Urinary bladder (tissue), 4 donors: Measurements from ENCODE around the gene DNAJB1. TPM values are rescaled to one million over a fixed set of nuclear protein-coding genes. Genes with fewer than 3 reads are reported as not detected.
"Not testable (repeated sequence)": the region's sequence is repeated elsewhere in the genome, so short reads cannot be mapped to it uniquely, and the experiment has no call there.

Experiments used
- DNase-seq: peaks from one replicate; pipeline ENCODE4 v3.0.0-alpha.2; 2015; ENCODE audit errors: extremely low spot score
- H3K27ac ChIP-seq: one replicate; pipeline ENCODE4 v1.5.1; 2013; ENCODE audit warnings: low read depth, mild to moderate bottlenecking, moderate library complexity
- H3K36me3 ChIP-seq: one replicate; pipeline ENCODE4 v1.6.1; 2013; ENCODE audit warnings: mild to moderate bottlenecking, moderate library complexity; ENCODE audit not compliant: insufficient read depth
- H3K4me1 ChIP-seq: one replicate; pipeline ENCODE4 v1.6.1; 2013; ENCODE audit warnings: mild to moderate bottlenecking, moderate library complexity; ENCODE audit not compliant: insufficient read depth
- H3K4me3 ChIP-seq: one replicate; pipeline ENCODE4 v1.5.1; 2013; ENCODE audit warnings: low read depth, low read length
- WGBS: extraction: QIAGEN DNeasy Blood & Tissue Kit; methylation state at CpG from one replicate; pipeline ENCODE4 v1.1.7; 2013; 5-methylcytosine and 5-hydroxymethylcytosine counted together
- polyA plus RNA-seq: library from polyadenylated mRNA; stranded (reverse); fragments of 200-250 nt; gene quantifications from one replicate; pipeline ENCODE4 v1.2.3, GENCODE V29; 2013
- total RNA-seq: library from RNA; depleted of rRNA; stranded (reverse); fragments of >200 nt; gene quantifications from one replicate; pipeline ENCODE4 v1.2.3, GENCODE V29; 2014
- donor health status: healthy with polysubstance abuse.
- donor health status: healthy.

DNAJB1 gene
- total and polyA plus RNA-seq, 2 donors = 39.3 to 86.2 TPM

DNA sequence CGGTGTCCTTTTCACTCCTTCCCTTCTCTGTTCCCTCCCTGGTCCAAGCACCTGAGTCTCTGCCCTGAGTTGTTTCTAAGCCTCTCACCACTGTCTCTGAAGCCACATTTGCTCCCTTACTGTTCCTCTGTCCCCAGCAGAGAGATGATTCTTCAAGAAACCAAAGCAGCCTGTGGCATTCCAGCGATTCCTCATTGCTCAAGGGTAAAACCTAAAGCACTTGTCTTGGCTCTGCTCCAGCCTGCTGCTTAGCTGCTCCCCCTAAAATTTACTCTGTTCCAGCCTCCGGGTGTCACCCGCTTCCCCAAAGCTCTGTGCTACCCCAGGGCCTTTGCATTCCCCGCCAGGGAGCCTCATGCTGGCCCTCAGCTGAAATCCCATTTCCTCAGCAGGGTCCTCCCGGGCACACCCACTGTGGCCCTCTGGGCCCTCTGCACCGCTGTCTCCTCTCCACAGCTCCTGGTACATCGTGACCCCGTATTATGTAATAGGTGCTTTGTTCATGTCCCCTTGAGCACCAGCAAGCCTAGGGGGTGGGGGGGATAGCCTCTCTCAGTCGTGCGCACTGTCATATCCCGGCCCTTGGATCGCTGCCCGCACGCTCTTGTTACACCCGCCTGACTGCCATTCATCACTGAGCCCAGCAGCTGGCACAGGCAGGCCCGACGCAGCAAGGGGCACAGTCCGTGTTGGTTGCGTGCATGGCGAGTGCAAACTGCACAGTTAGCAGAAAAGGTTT, 26.9 kb upstream of the DNAJB1 start:
- 84% methylated on average over 21 of the region's 21 CpGs for WGBS
- H3K36me3 ChIP-seq = no peaks in the 10 kb centered on the region
- no peak for DNase-seq
- no peak overlapping the region for H3K27ac ChIP-seq
- no peaks in the 10 kb centered on the region for H3K4me1 ChIP-seq
- no peak overlapping the region for H3K4me3 ChIP-seq

GRCh38 chr19:14544047-14544446, 25.9 kb upstream of the DNAJB1 start:
- WGBS = 88% methylated on average over 5 of the region's 5 CpGs
- H3K4me3 ChIP-seq = no peak overlapping the region
- no peak for DNase-seq
- H3K36me3 ChIP-seq = no peaks in the 10 kb centered on the region
- H3K4me1 ChIP-seq = no peaks in the 10 kb centered on the region
- H3K27ac ChIP-seq = no peak overlapping the region

GRCh38 chr19:14542711-14543328, 24.6 kb upstream of the DNAJB1 start:
- H3K27ac ChIP-seq = no peak overlapping the region
- DNase-seq = no peak
- 49% methylated on average over 7 of the region's 7 CpGs for WGBS
- H3K4me1 ChIP-seq = no peaks in the 10 kb centered on the region
- H3K36me3 ChIP-seq = no peaks in the 10 kb centered on the region
- no peak overlapping the region for H3K4me3 ChIP-seq

DNA sequence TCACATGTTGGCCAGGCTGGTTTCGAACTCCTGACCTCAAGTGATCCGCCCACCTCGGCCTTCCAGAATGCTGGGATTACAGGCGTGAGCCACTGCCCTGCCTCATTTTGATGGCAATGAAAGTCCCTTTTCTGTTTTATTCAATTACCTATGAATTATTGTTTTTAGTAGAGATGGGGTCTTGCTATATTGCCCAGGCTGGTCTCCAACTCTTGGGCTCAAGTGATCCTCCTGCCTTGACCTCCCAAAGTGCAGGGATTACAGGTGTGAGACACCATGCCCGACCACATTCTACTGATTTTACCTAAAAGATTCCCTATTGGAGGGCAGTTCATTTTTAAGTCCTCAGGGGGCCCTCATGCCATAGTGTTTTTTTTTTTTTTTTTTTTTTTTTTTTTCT, 23.8 kb upstream of the DNAJB1 start:
- not testable (repeated sequence) for H3K4me1 ChIP-seq, DNase-seq, H3K4me3 ChIP-seq, H3K36me3 ChIP-seq, H3K27ac ChIP-seq
- 84% methylated on average over 5 of the region's 5 CpGs for WGBS

DNA sequence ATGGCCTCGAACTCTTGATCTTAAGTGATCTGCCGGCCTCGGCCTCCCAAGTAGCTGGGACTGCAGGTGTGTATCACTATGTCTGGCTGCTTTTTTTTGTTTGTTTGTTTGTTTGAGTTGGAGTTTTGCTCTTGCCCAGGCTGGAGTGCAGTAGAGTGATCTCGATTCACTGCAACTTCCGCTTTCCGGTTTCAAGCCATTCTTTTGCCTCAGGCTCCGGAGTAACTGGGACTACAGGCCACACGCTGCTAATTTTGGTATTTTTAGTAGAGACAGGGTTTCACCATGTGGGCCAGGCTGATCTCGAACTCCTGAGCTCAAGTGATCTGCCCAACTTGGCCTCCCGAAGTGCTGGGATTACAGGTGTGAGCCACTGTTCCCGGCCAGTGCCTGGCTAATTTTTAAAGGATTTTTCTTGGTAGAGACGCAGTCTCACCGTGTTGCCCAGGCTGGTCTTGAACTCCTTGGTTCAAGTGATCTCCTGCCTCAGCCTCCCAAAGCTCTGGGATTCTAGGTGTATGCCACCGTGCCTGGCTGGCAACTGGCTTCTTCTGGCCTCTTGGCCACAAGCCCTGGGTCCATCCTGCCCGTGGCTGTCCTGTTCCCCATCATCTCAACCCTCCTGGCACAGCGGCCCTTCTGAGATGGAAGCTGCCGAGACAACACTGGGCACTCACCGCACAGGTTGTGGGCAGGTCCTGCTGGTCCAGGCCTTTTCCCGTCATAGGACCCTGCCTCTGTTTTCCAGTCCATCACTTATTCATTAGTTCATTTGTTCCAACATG, 22.7 kb upstream of the DNAJB1 start:
- DNase-seq = no peak
- no peaks in the 10 kb centered on the region for H3K36me3 ChIP-seq
- 91% methylated on average over 19 of the region's 19 CpGs for WGBS
- H3K4me1 ChIP-seq = no peaks in the 10 kb centered on the region
- H3K4me3 ChIP-seq = no peak overlapping the region
- H3K27ac ChIP-seq = no peak overlapping the region

GRCh38 chr19:14536926-14537692, 18.9 kb upstream of the DNAJB1 start:
- WGBS = 23% methylated on average over 24 of the region's 24 CpGs
- Histone ChIP-seq H3K4me3 (no peak overlapping the region), H3K4me1 (no peaks in the 10 kb centered on the region), H3K36me3 (no peaks in the 10 kb centered on the region), H3K27ac (no peak overlapping the region)
- DNase-seq = peak; percentile 66

DNA sequence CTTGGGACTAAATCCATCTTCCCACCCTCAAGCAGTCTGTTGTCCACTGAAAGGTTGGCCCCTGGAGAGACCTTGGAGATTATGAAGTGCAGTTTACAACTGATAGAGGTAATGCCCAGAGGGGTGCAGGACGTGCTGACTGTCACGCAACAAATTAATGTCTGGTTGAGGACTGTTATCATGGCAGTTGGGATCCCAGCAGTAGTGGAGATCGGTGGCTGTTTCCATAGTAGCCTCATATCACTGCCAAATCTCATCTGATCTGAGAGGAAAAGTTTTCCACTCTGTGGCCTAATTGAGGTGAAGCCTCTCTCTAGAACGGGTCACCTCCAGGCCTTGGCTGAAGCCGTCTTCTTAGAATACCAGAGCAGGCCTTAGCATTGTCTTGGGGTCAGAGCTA, 15.3 kb upstream of the DNAJB1 start:
- Histone ChIP-seq H3K36me3 (no peaks in the 10 kb centered on the region), H3K27ac (no peak overlapping the region), H3K4me1 (no peaks in the 10 kb centered on the region), H3K4me3 (no peak overlapping the region)
- 82% methylated on average over 5 of the region's 5 CpGs for WGBS
- no peak for DNase-seq

GRCh38 chr19:14530506-14530905, 12.3 kb upstream of the DNAJB1 start:
- H3K27ac ChIP-seq = no peak overlapping the region
- no peaks in the 10 kb centered on the region for H3K36me3 ChIP-seq
- no peaks in the 10 kb centered on the region for H3K4me1 ChIP-seq
- WGBS = 66% methylated on average over 3 of the region's 3 CpGs
- DNase-seq = no peak
- H3K4me3 ChIP-seq = no peak overlapping the region

DNA sequence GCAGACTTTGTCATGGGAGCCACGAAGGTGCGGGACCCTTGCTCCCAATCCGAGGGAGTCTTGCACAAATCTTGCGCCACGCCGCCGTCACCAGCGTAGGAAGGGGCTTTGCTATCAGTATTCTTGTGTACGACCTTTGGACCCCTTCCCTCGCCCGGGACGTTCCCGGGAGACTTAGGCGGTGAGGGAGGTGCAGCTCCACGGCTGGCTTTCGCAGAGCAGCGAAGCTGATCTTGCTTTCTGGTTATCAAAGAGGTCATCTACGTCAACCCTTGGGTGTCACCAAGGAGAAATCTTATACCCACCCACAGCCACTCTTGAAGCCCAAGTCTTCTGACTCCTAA, 11.8 kb upstream of the DNAJB1 start:
- Histone ChIP-seq H3K4me3 (peak overlapping the region; percentile 60), H3K36me3 (no peaks in the 10 kb centered on the region), H3K27ac (peak overlapping the region; percentile 65), H3K4me1 (no peaks in the 10 kb centered on the region)
- DNase-seq = no peak
- WGBS = under 1% methylated on average over 18 of the region's 18 CpGs

DNA sequence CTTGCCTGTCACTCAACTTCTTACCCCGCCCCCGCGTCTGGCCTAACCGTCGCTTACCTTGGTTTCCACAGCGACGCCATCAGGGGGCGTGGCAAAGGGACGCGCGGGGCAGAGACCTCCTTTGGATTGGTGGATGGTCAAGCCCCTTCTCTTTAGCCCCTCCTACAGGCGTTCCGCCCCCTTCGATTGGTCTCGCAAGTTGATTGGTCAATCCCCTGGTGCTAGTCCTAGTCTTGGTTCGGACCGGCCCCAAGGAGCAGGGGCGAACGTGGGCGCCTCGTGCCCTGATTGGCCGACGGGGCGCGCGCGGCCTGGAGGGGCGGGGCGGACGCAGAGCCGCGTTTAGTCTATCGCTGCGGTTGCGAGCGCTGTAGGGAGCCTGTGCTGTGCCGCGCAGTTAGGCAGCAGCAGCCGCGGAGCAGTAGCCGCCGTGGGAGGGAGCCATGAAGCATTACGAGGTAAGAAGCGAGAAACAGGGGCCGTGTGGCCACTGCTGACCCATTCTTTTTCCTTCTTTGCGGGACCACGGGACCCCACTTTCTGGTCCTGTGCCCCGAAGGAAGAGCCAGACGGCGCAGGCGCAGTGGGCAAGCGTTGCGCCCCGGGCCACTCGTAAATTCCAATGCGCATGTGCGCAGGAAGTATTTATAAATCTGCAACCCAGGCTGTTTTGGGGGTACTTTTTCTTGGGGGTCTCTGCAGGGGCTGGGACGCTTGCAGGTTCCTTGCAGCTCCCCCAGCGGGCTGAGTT, 11.2 kb upstream of the DNAJB1 start, which contains the start of gene TECR:
Gene TECR, plus strand, starts transcription at position 341 of the 751 bp plus-strand sequence. Its CDS starts 103 bp downstream, at position 444.
- H3K4me1 ChIP-seq = no peaks in the 10 kb centered on the region
- DNase-seq = peak; percentile 99
- WGBS = under 1% methylated on average over 59 of the region's 59 CpGs
- H3K36me3 ChIP-seq = no peaks in the 10 kb centered on the region
- peak within 1 kb of the TSS; percentile 65 for H3K27ac ChIP-seq
- H3K4me3 ChIP-seq = peak within 1 kb of the TSS; percentile 60

DNA sequence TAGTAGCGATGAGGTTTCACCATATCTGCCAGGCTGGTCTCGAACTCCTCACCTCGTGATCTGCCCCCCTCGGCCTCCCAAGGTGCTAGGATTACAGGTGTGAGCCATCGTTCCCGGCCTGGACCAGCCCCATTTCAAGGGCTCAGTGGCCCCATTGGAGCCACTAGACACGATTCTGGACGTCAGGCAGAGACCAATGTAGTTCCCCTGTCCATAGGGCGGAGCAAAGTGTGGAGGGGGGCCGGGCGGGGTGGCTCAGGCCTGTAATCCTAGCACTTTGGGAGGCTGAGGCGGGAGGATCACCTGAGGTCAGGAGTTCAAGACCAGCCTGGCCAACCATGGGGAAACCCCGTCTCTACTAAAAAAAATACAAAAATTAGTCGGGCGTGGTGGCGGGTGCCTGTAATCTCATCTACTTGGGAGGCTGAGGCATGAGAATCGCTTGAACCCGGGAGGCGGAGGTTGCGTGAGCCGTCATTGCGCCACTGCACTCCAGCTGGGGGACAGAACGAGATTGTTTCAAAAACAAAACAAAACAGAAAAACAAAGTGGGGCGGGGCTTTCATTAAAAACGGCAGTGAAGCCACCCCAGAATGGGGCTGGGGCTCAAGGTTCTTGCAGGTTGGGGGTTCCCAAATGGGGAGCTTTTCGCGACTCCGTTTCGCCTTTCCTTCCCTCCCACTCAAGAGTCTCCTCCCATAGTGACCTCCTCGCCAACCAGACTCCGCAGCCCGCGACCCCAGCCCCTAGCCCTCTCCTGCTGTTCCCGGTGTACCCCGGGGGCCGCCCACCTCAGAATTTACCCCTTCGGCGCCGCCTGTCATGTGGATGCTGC, 10.4 kb upstream of the DNAJB1 start:
- Histone ChIP-seq H3K4me3 (peak overlapping the region; percentile 50), H3K4me1 (no peaks in the 10 kb centered on the region), H3K27ac (peak overlapping the region; percentile 53), H3K36me3 (no peaks in the 10 kb centered on the region)
- 38% methylated on average over 39 of the region's 39 CpGs for WGBS
- DNase-seq = no peak

GRCh38 chr19:14526423-14526822, 8.2 kb upstream of the DNAJB1 start:
- WGBS = 74% methylated on average over 4 of the region's 4 CpGs
- Histone ChIP-seq H3K27ac (peak overlapping the region; percentile 82), H3K4me1 (no peaks in the 10 kb centered on the region), H3K4me3 (no peak overlapping the region), H3K36me3 (no peaks in the 10 kb centered on the region)
- no peak for DNase-seq
